Peyer's patch (tissue), 4 donors: ENCODE data around the gene TNFRSF18. TPM values are rescaled to one million over a fixed set of nuclear protein-coding genes. Genes with fewer than 3 reads are reported as not detected.
A peak's percentile ranks its signal among the peaks of the same experiment; 100 is the strongest.

Experiments
- DNase-seq, 3 donors: peaks; one replicate each; pipeline ENCODE4 v3.0.0-alpha.2; 2017 to 2019
- H3K27ac ChIP-seq, 4 donors: fragments of 200-600 bp; sonication (generic); one replicate each; pipeline ENCODE4 v1.5.1; 2016 to 2019
- H3K27me3 ChIP-seq, 2 donors: fragments of 200-600 bp; sonication (generic); one replicate each; pipeline ENCODE4 v1.5.1; 2019
- H3K36me3 ChIP-seq, 3 donors: fragments of 200-600 bp; sonication (generic); one replicate each; pipeline ENCODE4 v1.5.1; 2016 to 2019
- H3K4me1 ChIP-seq, 4 donors: fragments of 200-600 bp; sonication (generic); one replicate each; pipeline ENCODE4 v1.5.1; 2016 to 2019
- H3K4me3 ChIP-seq, 4 donors: fragments of 200-600 bp; sonication (generic); 1 replicate in 3 of 4; 2 replicates in 1 of 4; pipeline ENCODE4 v1.5.1; 2016 to 2019; ENCODE audit warnings: mild to moderate bottlenecking in 1 of 4
- H3K9me3 ChIP-seq, 4 donors: fragments of 200-600 bp; sonication (generic); one replicate each; pipeline ENCODE4 v1.5.1; 2016 to 2019; ENCODE audit warnings: mild to moderate bottlenecking in 1 of 4
- POLR2A ChIP-seq, 2 donors: fragments of 450-650 bp; IDR thresholded peaks; one replicate each; pipeline ENCODE4 v1.5.1; 2017; ENCODE audit warnings: antibody characterized with exemption in 2 of 2, mild to moderate bottlenecking in 2 of 2, moderate library complexity in 2 of 2
- total RNA-seq, 4 donors: library from RNA; depleted of rRNA; stranded (reverse); fragments of >200 nt; gene quantifications; one replicate each; pipeline ENCODE4 v1.1.0, GENCODE V29; 2016
- TF ChIP-seq, protein P1 (sequence below), 6 experiments: fragments of 450-650 bp in 4 of 6; fragments of 200-600 bp in 2 of 6; sonication (generic) in 1 of 6; IDR thresholded peaks; one replicate each; pipeline ENCODE4 v1.5.1; 2017 to 2019; ENCODE audit warnings: antibody characterized with exemption in 6 of 6, mild to moderate bottlenecking in 3 of 6, moderate library complexity in 1 of 6

Gene TNFRSF18
- total RNA-seq, 4 donors from 2014 or later: 0.70 to 38.0 (median 3.2) TPM; not detected in 1

DNA sequence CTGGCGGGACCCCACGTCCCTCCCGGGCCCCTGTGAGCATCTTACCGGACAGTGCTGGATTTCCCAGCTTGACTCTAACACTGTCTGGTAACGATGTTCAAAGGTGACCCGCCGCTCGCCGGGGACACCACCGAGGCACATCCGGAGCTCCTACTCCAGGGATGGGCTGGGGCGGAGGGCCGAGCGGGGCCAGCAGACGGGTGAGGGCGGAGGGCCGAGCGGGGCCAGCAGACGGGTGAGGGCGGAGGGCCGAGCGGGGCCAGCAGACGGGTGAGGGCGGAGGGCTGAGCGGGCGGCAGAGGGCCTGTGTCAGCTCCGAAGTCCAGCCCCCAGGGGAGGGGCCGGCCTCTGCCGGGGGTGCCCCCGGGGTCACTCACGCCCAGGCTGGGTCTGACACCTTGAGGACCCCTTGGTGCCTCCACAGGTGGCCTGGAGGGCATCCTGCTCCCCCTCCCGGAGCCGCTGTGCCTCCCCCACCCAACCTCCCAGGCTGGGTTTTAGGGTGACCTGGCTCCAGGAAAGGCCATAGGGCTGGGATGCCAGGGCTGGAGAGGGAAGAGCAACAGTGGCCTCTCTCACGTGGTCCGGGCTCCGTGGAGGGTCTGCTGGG, 38.4 kb downstream of the TNFRSF18 start:
- peaks cover 0 to 3% (median 0%) of the 10 kb centered on the region in 3 donors for H3K36me3 ChIP-seq
- peaks cover 0 to 32% (median 11%) of the 10 kb centered on the region in 4 donors for H3K4me1 ChIP-seq
- H3K27ac ChIP-seq: peak overlapping the region in 2 of 4 donors; percentile 94 to 96
- no peaks in the 10 kb centered on the region for H3K9me3 ChIP-seq
- TF ChIP-seq, protein P1, sequence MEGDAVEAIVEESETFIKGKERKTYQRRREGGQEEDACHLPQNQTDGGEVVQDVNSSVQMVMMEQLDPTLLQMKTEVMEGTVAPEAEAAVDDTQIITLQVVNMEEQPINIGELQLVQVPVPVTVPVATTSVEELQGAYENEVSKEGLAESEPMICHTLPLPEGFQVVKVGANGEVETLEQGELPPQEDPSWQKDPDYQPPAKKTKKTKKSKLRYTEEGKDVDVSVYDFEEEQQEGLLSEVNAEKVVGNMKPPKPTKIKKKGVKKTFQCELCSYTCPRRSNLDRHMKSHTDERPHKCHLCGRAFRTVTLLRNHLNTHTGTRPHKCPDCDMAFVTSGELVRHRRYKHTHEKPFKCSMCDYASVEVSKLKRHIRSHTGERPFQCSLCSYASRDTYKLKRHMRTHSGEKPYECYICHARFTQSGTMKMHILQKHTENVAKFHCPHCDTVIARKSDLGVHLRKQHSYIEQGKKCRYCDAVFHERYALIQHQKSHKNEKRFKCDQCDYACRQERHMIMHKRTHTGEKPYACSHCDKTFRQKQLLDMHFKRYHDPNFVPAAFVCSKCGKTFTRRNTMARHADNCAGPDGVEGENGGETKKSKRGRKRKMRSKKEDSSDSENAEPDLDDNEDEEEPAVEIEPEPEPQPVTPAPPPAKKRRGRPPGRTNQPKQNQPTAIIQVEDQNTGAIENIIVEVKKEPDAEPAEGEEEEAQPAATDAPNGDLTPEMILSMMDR (IDR thresholded peaks at IDR 0.05): no peak
- no peak for TF ChIP-seq POLR2A (IDR thresholded peaks at IDR 0.05)
- peak overlapping the region in 2 of 4 donors; percentile 71 to 73 for H3K4me3 ChIP-seq
- DNase-seq: peak in 1 of 3 donors; percentile 45
- no peaks in the 10 kb centered on the region for H3K27me3 ChIP-seq

DNA sequence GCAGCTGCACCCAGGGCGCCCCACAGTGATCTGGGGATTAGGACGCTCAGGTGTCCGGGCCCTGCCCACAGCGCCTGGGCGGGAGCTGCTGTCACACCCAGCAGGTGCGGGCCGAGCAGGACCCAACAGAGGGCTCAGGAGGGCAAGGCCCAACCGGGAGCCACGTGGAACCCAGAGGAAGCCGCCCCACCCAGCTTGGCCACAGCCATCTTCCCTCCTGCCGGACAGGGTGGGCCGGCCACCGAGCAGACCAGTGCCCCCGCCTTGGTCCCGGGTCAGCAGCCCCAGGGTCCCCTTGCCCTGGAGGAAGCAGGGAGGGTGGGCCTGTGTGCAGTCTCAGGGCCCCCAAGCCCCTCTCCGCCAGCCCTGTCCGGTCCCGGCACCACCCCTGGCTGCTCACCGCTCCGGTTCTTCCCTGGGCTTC, 39.0 kb downstream of the TNFRSF18 start:
- peaks cover 0 to 32% (median 10%) of the 10 kb centered on the region in 4 donors for H3K4me1 ChIP-seq
- no peaks in the 10 kb centered on the region for H3K9me3 ChIP-seq
- peak in 2 of 3 donors; percentile 83 to 88 for DNase-seq
- H3K27me3 ChIP-seq: no peaks in the 10 kb centered on the region
- TF ChIP-seq, protein P1 (IDR thresholded peaks at IDR 0.05): peak in 1 of 6 experiments; percentile 21
- peak; percentile 8 to 44 for TF ChIP-seq POLR2A (IDR thresholded peaks at IDR 0.05)
- peak overlapping the region in 2 of 4 donors; percentile 94 to 96 for H3K27ac ChIP-seq
- peaks cover 0 to 3% (median 0%) of the 10 kb centered on the region in 3 donors for H3K36me3 ChIP-seq
- H3K4me3 ChIP-seq: peak overlapping the region in 2 of 4 donors; percentile 71 to 73

DNA sequence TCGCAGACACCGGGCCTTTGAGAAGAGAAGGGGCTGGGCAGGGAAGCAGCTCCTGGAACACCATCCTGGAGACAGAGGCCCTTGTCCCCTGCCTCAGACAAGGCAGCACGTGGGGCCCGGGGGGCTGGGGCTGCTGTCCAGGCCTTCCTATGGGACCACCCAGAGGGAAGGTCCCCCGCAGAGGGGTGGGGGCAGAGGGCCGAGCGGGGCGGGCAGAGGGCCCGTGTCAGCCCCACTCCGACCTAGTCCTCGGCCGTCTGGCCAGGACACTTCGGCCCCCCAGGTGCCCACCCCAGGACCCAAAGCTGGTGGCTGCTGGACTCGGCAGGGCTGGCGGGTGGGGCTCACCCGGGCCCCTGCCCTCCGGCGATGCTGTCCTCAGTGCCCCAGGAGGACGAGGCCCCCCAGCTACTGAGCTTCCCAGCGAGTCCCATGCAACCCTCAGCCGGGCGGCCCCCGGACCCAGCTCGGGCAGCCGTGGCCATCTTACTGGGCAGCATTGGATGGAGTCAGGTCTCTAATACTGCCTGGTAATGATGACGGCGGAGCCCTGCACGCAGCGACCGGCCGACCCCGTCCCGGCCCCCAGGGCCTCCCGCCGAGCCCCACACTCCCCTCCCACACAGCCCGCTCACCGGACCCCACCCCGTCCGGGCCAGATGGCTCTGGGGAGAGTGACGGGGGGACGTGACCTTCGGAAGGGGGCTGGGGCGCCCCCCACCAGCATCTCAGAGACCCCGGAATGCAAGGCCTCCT, 39.6 kb downstream of the TNFRSF18 start:
- H3K27ac ChIP-seq: peak overlapping the region in 3 of 4 donors; percentile 2 to 96 (median 94)
- no peaks in the 10 kb centered on the region for H3K27me3 ChIP-seq
- peak in 1 of 3 donors; percentile 53 for DNase-seq

GRCh38 chr1:1165900-1166421, 40.4 kb downstream of the TNFRSF18 start:
- H3K27me3 ChIP-seq: no peaks in the 10 kb centered on the region
- DNase-seq: peak in 1 of 3 donors; percentile 71
- peaks cover 0 to 38% (median 4%) of the 10 kb centered on the region in 4 donors for H3K4me1 ChIP-seq
- H3K4me3 ChIP-seq: peak overlapping the region in 3 of 4 donors; percentile 35 to 73 (median 71)
- peak overlapping the region in 3 of 4 donors; percentile 81 to 96 (median 94) for H3K27ac ChIP-seq
- TF ChIP-seq POLR2A (IDR thresholded peaks at IDR 0.05): no peak
- TF ChIP-seq, protein P1 (IDR thresholded peaks at IDR 0.05): no peak
- no peaks in the 10 kb centered on the region for H3K9me3 ChIP-seq
- peaks cover 0 to 3% (median 0%) of the 10 kb centered on the region in 3 donors for H3K36me3 ChIP-seq

More for the DNA sequence above, 39.6 kb downstream of the TNFRSF18 start:
- H3K4me1 ChIP-seq: peaks cover 0 to 32% (median 7%) of the 10 kb centered on the region in 4 donors
- no peaks in the 10 kb centered on the region for H3K9me3 ChIP-seq
- H3K4me3 ChIP-seq: peak overlapping the region in 2 of 4 donors; percentile 71 to 73
- TF ChIP-seq, protein P1 (IDR thresholded peaks at IDR 0.05): no peak
- TF ChIP-seq POLR2A (IDR thresholded peaks at IDR 0.05): no peak
- peaks cover 0 to 3% (median 0%) of the 10 kb centered on the region in 3 donors for H3K36me3 ChIP-seq

- DNase-seq: peak in 1 of 3 donors; percentile 55
- peaks cover 0 to 3% (median 0%) of the 10 kb centered on the region in 3 donors for H3K36me3 ChIP-seq
- no peaks in the 10 kb centered on the region for H3K27me3 ChIP-seq
- TF ChIP-seq, protein P1 (IDR thresholded peaks at IDR 0.05): no peak
- no peak for TF ChIP-seq POLR2A (IDR thresholded peaks at IDR 0.05)
- peak overlapping the region in 3 of 4 donors; percentile 81 to 96 (median 94) for H3K27ac ChIP-seq
- H3K4me1 ChIP-seq: peaks cover 0 to 43% (median 3%) of the 10 kb centered on the region in 4 donors
- no peaks in the 10 kb centered on the region for H3K9me3 ChIP-seq
- peak overlapping the region in 3 of 4 donors; percentile 35 to 73 (median 71) for H3K4me3 ChIP-seq
These were observed 40.9 kb downstream of the TNFRSF18 start for GRCh38 chr1:1165485-1165884.
